HEK293T (cell line): ENCODE measurements around the gene MINDY1.

Source experiments
- CTCF ChIA-PET: fragments of 350-600 bp; formaldehyde crosslinking; extraction: SDS; loops from one replicate; lab custom pipeline; 2021; ENCODE audit warnings: antibody characterized with exemption, inconsistent platforms; lab: Yijun Ruan, JAX
- POLR2A ChIA-PET: fragments of 350-600 bp; formaldehyde crosslinking; extraction: SDS; loops from one replicate; lab custom pipeline; 2020; ENCODE audit warnings: antibody characterized with exemption, inconsistent platforms; lab: Yijun Ruan, JAX
- DNase-seq: peaks from one replicate; pipeline ENCODE4 v3.0.0; 2012; ENCODE audit warnings: mixed read lengths; ENCODE audit errors: extremely low spot score
- ARNT ChIP-seq: fragments of 450-650 bp; IDR thresholded peaks from 2 replicates; pipeline ENCODE4 v1.6.1; 2017; ENCODE audit warnings: mild to moderate bottlenecking
- BHLHE40 ChIP-seq: fragments of 450-650 bp; IDR thresholded peaks from 2 replicates; pipeline ENCODE4 v1.6.1; 2016; ENCODE audit warnings: mild to moderate bottlenecking, moderate library complexity, borderline replicate concordance
- CTBP1 ChIP-seq: fragments of 450-650 bp; IDR thresholded peaks from 2 replicates; pipeline ENCODE4 v1.6.1; 2016; ENCODE audit warnings: borderline replicate concordance
- ELF4 ChIP-seq: fragments of 450-650 bp; IDR thresholded peaks from 2 replicates; pipeline ENCODE4 v1.6.1; 2017; ENCODE audit warnings: antibody characterized with exemption
- FOXA1 ChIP-seq: fragments of 450-650 bp; IDR thresholded peaks from 2 replicates; pipeline ENCODE4 v1.6.1; 2016; ENCODE audit warnings: mild to moderate bottlenecking
- FOXK2 ChIP-seq: fragments of 450-650 bp; IDR thresholded peaks from 2 replicates; pipeline ENCODE4 v1.6.1; 2016; ENCODE audit warnings: mild to moderate bottlenecking
- FOXM1 ChIP-seq: fragments of 450-650 bp; IDR thresholded peaks from 2 replicates; pipeline ENCODE4 v1.6.1; 2017; ENCODE audit warnings: mild to moderate bottlenecking, borderline replicate concordance
- HDGF ChIP-seq: fragments of 450-650 bp; IDR thresholded peaks from 2 replicates; pipeline ENCODE4 v1.6.1; 2017; ENCODE audit warnings: antibody characterized with exemption, borderline replicate concordance
- L3MBTL2 ChIP-seq: fragments of 450-650 bp; conservative IDR thresholded peaks from 2 replicates; pipeline ENCODE4 v1.6.1; 2016; ENCODE audit warnings: mild to moderate bottlenecking
- LEF1 ChIP-seq: fragments of 450-650 bp; IDR thresholded peaks from 2 replicates; pipeline ENCODE4 v1.6.1; 2017; ENCODE audit warnings: mild to moderate bottlenecking, borderline replicate concordance
- NFRKB ChIP-seq: fragments of 450-650 bp; IDR thresholded peaks from 2 replicates; pipeline ENCODE4 v1.6.1; 2016; ENCODE audit warnings: mild to moderate bottlenecking, moderate library complexity
- SP1 ChIP-seq: fragments of 450-650 bp; IDR thresholded peaks from 2 replicates; pipeline ENCODE4 v1.6.1; 2017
- SUZ12 ChIP-seq: fragments of 450-650 bp; IDR thresholded peaks from 2 replicates; pipeline ENCODE4 v1.6.1; 2016; ENCODE audit warnings: mild to moderate bottlenecking
- TARDBP ChIP-seq: fragments of 450-650 bp; IDR thresholded peaks from 2 replicates; pipeline ENCODE4 v1.6.1; 2016
- ZNF384 ChIP-seq: fragments of 450-650 bp; IDR thresholded peaks from 2 replicates; pipeline ENCODE4 v1.6.1; 2016
- TF ChIP-seq, protein P1 (sequence below): fragments of 450-650 bp; IDR thresholded peaks from 2 replicates; pipeline ENCODE4 v1.6.1; 2016

The MINDY1 gene

GRCh38 chr1:151002051-151002450, 4.7 kb downstream of the MINDY1 start:
- ChIA-PET CTCF (interaction anchor here (1.2 kb wide), 1 partner anchor 23 kb away, joined by 3 read pairs; no protein-coding TSS in a partner anchor), POLR2A (no interaction called here)
- no peak for TF ChIP-seq LEF1
- no peak for TF ChIP-seq FOXK2
- no peak for TF ChIP-seq HDGF
- no peak for TF ChIP-seq ZNF384
- DNase-seq: no peak

GRCh38 chr1:151001602-151002001, 5.1 kb downstream of the MINDY1 start:
- ChIA-PET CTCF (interaction anchor here (1.2 kb wide), 1 partner anchor 23 kb away, joined by 3 read pairs; no protein-coding TSS in a partner anchor), POLR2A (interaction anchor here (1.1 kb wide), 1 partner anchor 61 kb away, joined by 4 read pairs; no protein-coding TSS in a partner anchor)
- TF ChIP-seq NFRKB (no peak), SP1 (no peak), LEF1 (no peak), SUZ12 (no peak), BHLHE40 (no peak)
- DNase-seq: no peak

- ChIA-PET POLR2A (interaction anchor here (1.1 kb wide), 1 partner anchor 60 kb away, joined by 4 read pairs; no protein-coding TSS in a partner anchor), CTCF (no interaction called here)
- DNase-seq: no peak
- TF ChIP-seq ELF4 (no peak), NFRKB (no peak), FOXA1 (no peak), TARDBP (no peak), L3MBTL2 (no peak), FOXM1 (no peak), ZNF384 (no peak), SUZ12 (no peak), HDGF (no peak), SP1 (no peak), ARNT (no peak), CTBP1 (no peak), LEF1 (no peak)
Measured at GRCh38 chr1:151000408-151000807, 6.3 kb downstream of the MINDY1 start.

- POLR2A ChIA-PET: interaction anchor here (2.7 kb wide), 1 partner anchor 7 kb away, joined by 14 read pairs; the partner anchor contains the start of gene MINDY1
- DNase-seq: no peak
- CTCF ChIA-PET: no interaction called here
- TF ChIP-seq NFRKB: no peak
- no peak for TF ChIP-seq FOXM1
- TF ChIP-seq L3MBTL2: no peak
- TF ChIP-seq, protein P1, sequence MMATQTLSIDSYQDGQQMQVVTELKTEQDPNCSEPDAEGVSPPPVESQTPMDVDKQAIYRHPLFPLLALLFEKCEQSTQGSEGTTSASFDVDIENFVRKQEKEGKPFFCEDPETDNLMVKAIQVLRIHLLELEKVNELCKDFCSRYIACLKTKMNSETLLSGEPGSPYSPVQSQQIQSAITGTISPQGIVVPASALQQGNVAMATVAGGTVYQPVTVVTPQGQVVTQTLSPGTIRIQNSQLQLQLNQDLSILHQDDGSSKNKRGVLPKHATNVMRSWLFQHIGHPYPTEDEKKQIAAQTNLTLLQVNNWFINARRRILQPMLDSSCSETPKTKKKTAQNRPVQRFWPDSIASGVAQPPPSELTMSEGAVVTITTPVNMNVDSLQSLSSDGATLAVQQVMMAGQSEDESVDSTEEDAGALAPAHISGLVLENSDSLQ: no peak
- TF ChIP-seq BHLHE40: no peak
- TF ChIP-seq ARNT: no peak
- TF ChIP-seq ZNF384: no peak
- no peak for TF ChIP-seq FOXK2
- TF ChIP-seq ELF4: no peak
- TF ChIP-seq CTBP1: no peak
- no peak for TF ChIP-seq SP1
- no peak for TF ChIP-seq HDGF
- no peak for TF ChIP-seq TARDBP
- no peak for TF ChIP-seq LEF1
- no peak for TF ChIP-seq SUZ12
Measured at GRCh38 chr1:150999926-151000325, 6.8 kb downstream of the MINDY1 start.

- POLR2A ChIA-PET: interaction anchor here (0.5 to 2.7 kb wide), 3 partner anchors 8 to 370 kb away, joined by 3 to 14 read pairs (median 3); partner anchors contain the start of genes MINDY1 and PRUNE1
Measured at GRCh38 chr1:150999051-150999674, 7.5 kb downstream of the MINDY1 start.

GRCh38 chr1:150997949-150998348, 8.8 kb downstream of the MINDY1 start:
- CTCF ChIA-PET: interaction anchor here (0.9 to 4.7 kb wide), 3 partner anchors 8 to 49 kb away, joined by 3 to 70 read pairs (median 63); partner anchors contain the start of genes ANXA9, C1orf56 and MINDY1
- TF ChIP-seq HDGF: no peak
- POLR2A ChIA-PET: interaction anchor here (2.7 kb wide), 1 partner anchor 9 kb away, joined by 14 read pairs; the partner anchor contains the start of gene MINDY1
- DNase-seq: no peak

More at GRCh38 chr1:150999051-150999674, 7.5 kb downstream of the MINDY1 start:
- TF ChIP-seq HDGF: no peak
- TF ChIP-seq FOXK2: no peak
- DNase-seq: no peak
- CTCF ChIA-PET: no interaction called here

GRCh38 chr1:150997126-150997872, 9.4 kb downstream of the MINDY1 start:
- no peak for DNase-seq
- no peak for TF ChIP-seq L3MBTL2
- TF ChIP-seq NFRKB: no peak
- TF ChIP-seq FOXK2: no peak
- no peak for TF ChIP-seq ZNF384
- TF ChIP-seq CTBP1: no peak
- TF ChIP-seq BHLHE40: no peak
- no peak for TF ChIP-seq ARNT
- no peak for TF ChIP-seq HDGF
- TF ChIP-seq TARDBP: no peak
- no peak for TF ChIP-seq SP1
- TF ChIP-seq FOXA1: no peak
- no peak for TF ChIP-seq FOXM1
- TF ChIP-seq LEF1: no peak
- TF ChIP-seq ELF4: no peak
- TF ChIP-seq SUZ12: no peak
- TF ChIP-seq, protein P1: no peak

More at GRCh38 chr1:150997126-150997872, 9.4 kb downstream of the MINDY1 start:
- POLR2A ChIA-PET: interaction anchor here (0.7 to 2.7 kb wide), 2 partner anchors 10 to 38 kb away, joined by 4 to 14 read pairs; partner anchors contain the start of gene MINDY1
- CTCF ChIA-PET: interaction anchor here (0.6 to 4.7 kb wide), 5 partner anchors 9 to 436 kb away, joined by 3 to 70 read pairs (median 3); partner anchors contain the start of genes ANXA9, C1orf56 and MINDY1
